ENCODE measurements around the gene ARF3.
A peak's percentile ranks its signal among the peaks of the same experiment; 100 is the strongest.

DNA sequence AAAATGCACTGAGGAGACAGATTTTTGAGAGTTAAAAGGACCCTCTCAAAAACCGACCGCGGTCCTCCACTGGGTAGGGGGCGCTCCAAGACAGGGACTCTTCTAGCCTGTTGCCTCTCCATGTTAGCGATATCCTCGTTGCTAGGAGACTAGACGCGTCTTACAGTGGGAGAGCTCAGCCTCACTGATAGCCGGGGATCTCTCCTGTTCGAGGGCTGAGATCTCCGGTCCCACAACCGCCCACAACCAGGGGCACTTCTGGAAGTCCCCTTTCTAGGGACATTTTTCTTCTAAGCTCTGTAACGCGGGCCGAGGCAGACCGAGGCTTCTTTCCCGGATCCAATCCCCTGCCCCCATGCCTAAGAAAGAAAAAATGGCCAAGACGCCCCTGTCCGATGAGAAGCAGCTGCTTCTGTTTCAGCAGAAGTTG is 53.3 kb downstream of the ARF3 start:
- TF ChIP-seq, protein P1, sequence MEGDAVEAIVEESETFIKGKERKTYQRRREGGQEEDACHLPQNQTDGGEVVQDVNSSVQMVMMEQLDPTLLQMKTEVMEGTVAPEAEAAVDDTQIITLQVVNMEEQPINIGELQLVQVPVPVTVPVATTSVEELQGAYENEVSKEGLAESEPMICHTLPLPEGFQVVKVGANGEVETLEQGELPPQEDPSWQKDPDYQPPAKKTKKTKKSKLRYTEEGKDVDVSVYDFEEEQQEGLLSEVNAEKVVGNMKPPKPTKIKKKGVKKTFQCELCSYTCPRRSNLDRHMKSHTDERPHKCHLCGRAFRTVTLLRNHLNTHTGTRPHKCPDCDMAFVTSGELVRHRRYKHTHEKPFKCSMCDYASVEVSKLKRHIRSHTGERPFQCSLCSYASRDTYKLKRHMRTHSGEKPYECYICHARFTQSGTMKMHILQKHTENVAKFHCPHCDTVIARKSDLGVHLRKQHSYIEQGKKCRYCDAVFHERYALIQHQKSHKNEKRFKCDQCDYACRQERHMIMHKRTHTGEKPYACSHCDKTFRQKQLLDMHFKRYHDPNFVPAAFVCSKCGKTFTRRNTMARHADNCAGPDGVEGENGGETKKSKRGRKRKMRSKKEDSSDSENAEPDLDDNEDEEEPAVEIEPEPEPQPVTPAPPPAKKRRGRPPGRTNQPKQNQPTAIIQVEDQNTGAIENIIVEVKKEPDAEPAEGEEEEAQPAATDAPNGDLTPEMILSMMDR (IDR thresholded peaks at IDR 0.05; ENCODE audit: low read depth, low read length), result peak; percentile 47
- no peak for TF ChIP-seq EZH2phosphoT487 (IDR thresholded peaks at IDR 0.05; ENCODE audit: low read depth)

Data from OCI-LY3 (cell line).